Tongue (tissue), 2 donors: Measurements from ENCODE around the gene OTOS. TPM values are rescaled to one million over a fixed set of nuclear protein-coding genes. Genes with fewer than 3 reads are reported as not detected.

ENCODE experiments used
- DNase-seq: peaks from one replicate; pipeline ENCODE4 v3.0.0-alpha.2; 2015
- total RNA-seq: library from RNA; depleted of rRNA; stranded (reverse); fragments of >200 nt; gene quantifications from one replicate; pipeline ENCODE4 v1.2.3, GENCODE V29; 2014

The OTOS gene
- total RNA-seq, 1 donor from 2014 or later = not detected

DNA sequence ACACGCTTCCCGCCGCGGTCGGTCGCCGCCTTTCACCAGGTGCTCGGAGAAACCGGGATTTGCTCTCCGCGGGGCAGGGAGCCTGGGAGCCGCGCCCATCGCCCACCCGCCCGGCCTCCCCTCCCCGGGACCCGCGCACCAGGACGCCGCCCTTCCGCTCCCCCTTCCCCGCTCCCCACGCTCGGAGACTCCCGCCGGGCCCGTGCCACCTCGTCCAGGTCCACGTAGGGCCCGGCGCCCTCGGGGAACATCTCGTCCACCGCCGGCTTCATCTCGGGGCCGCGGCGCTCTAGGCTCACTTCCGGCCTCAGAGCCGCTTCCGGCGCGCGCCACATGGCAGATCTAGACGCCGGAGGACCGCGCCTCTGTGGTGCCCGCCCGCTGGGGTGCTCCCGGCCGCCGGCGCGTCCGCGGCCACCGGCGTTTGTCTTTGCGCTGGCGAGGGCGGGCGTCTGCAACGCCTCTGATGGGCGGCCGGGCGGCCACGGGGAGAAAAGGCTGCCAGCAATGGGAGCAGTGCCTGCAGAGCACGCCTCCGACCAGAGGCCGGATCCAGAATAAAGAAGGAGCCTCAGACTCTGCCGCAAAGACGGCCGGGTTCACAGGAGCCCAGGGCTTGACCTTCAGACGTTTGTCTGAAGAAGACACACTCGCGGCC is 4.3 kb downstream of the OTOS start, which contains the start of gene COPS9:
TSS of gene COPS9 (minus strand) at position 293 of the 658 bp plus-strand sequence. CDS start at position 272, 21 bp downstream.
- peak; percentile 92 for DNase-seq

DNA sequence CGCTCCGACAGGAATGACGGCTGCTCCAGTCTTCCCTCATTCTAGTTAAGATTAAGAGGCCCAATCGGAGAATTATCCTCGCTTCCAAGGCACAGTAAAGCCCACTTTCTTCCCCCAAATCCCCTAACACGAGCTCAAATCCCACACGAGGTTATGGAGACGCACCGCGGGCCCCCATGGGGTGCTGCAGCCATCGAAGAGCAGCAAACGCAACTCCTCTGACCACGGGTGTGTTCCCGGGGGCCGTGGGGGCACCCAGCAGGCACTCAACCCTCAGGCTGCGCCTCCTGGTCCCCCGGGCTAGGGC is 4.8 kb downstream of the OTOS start:
- no peak for DNase-seq

DNA sequence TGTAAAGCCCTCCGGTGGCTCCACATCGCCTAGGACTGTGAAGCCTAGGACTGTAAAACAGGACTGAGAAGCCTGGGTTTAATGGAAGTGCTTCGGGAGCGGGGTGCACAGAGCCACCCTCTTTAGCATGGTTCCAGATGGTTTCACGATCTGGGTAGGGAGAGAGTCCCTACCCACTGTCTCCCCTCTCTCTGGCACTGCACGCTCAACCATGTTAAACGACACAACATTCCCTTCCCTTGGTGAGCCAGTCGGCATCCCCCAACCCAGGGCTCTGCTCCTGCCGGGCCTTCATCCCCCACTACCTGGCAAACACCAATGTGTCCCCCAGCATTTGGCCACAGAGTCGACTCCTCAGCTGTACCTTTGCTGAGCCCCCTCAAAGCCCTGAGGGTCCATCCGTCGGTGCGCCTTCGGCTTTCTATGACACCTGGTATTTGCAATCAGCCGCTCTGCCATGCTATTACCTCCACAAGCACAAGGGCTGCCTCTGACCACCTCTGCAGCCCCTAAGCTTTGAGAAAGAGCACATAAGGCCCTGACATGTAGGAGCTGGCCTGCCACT is 5.4 kb downstream of the OTOS start:
- no peak for DNase-seq

DNA sequence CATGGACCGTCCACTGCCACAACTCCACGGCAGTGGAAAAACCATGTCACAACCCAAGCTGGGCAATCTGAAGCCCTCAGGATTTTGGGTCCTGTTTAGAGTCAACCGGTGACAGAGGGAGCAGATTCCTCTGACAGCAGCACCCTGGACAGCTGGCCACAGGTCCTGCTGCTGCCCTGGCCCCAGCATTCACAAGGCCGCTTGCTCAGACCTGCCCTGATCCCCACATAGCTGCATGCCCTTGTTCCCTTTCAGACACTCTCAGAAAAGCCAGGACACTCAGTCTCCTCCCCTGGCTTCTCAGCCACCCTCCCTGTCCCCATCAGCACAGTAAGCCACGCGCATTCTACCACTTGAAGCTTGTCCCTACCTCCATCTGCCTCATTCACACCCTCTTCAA is 6.0 kb downstream of the OTOS start:
- no peak for DNase-seq

DNA sequence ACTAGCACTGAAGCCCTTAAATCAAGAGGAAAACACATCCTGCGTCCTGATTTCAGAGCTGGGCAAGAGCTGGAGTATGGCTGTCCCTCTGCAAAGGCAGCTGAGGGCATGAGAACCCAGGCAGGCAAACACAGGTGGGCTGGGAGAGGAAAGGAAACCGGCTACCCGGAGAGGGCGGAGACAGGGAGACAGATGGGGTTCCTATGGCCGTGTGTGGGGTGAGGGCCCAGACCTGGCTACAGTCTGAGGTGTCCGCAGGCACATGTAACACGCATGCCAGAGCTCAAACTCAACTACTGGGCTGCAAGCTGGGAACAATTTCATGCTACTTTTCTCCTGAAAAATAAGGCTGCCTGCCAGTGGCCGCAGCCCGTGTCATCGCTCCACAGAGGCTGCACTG is 7.1 kb downstream of the OTOS start:
- no peak for DNase-seq

DNA sequence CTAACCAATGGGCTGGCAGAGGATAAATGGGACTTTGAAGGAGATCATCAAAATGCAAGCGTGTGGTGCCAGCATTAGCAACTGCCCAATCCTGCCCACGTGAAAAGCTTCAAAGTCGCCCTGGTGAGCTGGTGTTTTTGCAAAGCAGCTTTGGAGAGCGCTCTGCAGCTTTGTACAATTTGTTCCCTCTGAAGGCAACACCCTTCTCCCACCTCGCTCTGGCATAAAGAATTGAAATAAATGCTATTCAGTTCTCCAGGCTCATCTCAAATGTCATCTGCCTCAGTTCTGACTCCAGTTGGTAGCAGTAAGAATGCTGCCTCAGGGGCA is 7.8 kb downstream of the OTOS start:
- DNase-seq = no peak

DNA sequence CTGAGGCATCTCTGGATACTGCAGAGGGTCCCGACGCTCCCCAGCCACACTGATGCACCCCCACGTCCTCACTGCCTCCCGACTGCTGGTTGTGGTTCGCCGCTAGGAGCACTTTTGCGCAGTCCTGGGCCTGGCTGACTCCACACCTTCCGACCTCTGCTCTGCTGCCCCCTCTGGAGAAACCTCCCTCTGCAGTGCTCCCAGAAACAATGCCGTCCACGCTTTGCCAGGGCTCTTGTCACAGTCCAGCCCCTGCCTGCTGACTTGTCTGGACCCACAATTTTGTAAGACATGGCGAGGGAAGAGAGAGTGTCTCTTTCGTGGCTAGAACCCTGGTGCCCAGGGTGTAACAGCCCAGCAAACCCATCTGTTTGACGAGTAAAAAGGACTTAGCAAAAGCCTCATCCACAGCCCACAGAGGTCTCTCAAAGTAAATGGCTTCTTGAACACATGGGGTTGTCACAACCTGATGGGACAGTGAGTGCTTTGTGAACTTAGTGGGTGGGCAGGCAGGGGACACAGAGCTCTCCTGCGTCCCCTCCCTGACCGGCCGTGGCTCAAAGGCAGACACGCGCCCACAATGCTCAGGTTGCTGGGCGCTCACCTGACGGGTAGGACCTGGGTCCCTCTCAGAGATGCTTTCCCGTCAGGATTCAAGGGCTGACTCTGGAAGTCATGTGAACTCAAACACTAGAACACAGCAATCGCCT is 8.4 kb downstream of the OTOS start:
- no peak for DNase-seq

DNA sequence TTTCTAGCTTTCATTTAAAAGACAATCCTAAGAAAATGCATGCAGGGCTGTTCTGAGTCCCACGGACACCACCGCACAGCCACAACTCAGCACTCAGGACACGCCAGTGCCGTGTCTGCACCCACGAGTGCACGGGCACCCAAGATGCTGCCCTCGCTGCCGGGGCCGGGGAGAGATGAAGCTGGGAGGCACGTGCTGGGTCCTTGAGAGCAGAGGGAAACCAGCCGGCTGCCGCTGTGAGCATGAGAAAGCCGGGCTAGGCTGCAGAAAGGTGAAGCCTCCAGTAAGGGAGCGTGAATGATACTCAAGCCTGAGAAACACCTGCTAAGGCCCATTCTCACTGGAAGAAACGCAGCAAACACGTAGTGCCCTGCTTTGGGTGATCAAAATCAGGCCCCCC is 9.2 kb downstream of the OTOS start:
- DNase-seq = no peak

DNA sequence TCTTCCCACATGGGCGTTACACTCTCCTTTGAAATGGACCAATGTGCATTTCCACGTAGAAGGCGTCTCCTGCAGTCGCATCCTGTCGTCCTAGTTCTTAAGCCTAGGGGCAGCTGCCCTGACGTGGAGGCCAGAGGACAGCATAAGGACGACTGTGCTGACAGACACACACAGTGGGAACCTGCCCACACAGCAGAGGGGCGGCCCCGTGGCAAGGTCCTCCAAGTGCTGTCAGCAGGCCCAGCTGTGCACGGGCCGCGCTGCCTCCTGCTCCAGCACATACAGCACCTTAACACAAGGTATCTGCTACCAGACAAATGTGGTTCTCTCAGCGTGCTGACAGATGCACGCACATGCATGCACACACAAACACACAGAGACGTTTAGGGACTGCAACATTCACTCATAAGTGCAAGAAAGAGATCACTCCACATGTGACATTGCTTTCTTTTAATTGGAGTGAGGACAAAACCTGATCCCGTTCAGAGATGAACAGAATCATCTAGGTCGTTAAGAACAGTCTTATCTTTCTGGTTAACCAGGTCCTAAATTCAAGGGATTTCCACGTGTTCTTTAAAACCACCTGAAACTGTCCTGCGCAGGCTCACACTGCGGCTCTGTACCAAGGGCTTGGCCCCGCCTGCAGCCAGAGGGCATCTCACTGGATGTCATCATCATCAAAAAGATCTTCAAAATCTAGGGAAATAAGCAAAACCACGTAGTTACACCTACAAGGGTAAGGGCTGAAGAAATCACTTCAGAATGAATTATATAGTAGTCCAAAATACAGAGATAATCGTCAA is 9.9 kb downstream of the OTOS start:
- DNase-seq = no peak

DNA sequence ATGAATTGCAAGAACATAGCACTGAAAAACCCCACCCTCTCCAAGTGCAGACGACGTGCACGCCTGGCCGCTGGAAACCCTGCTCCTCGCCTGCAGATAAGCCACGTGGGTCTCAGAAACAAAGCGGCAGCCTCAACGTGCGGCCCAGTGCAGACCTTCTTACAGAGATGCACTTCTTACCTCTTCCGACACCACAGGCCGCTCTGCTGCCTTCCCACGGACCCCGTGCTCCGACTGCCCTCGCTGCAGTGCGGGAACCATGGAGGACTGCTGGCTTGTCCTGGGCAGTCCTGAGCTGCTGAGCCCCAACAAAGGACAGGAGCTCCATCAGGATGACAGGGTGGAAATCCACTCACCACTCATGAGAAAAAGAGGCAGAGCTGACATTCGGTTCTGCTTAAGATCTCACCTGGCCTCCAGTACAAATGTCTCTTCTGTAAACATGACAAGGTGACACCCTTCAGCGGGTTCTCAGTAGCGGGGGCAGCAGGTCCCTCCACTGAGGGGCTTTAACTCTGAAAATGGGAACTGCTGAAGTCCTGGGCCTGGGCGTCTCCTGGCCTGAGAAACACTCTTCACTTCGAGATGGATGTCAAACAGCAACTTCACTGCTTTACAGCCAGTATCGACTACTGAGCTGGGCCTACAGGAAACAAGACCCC is 10.6 kb downstream of the OTOS start:
- no peak for DNase-seq

DNA sequence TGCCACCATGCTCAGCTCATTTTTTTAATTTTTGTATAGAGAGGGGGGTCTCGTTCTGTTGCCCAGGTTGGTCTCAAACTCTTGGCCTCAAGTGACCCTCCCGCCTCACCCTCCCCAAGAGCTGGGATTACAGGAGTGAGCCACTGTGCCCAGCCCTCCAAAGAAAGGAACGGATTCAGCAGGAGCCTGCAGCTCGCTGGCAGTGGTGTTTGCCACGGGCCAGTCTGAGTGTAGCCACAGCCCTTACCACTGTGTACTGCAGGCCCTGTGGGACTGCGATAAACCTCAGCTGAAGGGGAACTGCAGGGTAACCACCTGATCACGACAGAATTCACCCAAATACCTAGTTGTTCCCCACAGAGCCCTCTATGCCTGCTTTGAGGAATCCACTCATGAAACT is 11.1 kb downstream of the OTOS start:
- DNase-seq = no peak

DNA sequence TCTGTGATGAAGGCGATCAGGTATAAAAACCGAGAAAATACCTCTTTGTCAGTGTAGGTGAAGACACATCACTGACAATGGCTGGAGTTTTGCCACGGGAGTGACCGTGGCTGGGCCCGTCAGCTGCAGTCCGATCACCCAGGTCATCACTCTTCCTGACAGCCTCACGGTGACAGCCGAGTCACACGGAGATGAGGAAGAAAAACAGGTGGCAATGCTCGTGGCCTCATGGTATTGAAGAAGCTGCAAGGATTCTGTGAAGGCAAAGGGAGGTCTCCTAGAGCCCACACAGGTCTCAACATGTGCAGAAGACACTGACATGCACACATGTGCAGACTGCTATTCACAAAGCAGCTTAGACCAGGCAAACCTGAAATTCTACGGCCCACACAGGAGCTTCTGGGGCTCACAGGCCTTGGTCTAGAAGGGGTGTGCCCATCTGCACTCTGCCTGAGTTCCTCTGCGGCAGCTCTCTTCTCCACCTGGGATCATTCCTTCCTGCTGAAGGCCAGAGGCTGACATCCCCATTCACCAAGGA is 11.8 kb downstream of the OTOS start:
- DNase-seq = peak; percentile 63

DNA sequence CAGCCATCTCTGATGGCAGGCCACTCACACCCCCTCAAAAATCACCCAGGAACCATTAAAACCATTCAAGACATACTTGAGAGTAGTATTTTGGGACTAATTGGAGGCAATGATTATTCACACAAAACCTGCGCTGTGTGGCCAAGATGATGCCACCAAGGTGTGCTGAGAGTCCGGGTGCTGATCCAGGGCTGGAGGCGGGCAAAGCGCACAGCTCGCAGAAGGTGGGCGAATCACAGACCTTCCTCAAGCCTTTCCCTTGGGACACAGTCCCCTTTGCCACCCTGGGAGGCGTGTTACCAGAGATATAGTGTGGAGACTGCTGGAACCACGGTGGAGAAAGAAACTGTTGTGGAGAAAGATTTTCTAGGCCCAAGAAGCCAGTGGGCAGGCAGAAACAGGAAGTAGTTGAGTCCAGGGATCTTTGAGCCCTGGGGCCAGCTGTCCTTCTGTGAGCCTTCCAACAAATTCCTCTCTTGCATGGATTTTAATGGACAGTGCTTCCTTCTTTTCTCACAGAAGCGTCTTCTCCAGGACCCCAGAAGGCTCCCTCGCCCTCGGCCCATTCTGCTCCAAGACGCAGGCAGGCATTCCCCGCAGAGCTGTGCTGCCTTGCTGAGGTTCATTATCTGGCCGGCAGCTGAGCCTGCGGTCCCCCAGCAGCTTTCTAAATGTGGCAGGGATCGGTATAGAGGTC is 12.4 kb downstream of the OTOS start:
- no peak for DNase-seq

DNA sequence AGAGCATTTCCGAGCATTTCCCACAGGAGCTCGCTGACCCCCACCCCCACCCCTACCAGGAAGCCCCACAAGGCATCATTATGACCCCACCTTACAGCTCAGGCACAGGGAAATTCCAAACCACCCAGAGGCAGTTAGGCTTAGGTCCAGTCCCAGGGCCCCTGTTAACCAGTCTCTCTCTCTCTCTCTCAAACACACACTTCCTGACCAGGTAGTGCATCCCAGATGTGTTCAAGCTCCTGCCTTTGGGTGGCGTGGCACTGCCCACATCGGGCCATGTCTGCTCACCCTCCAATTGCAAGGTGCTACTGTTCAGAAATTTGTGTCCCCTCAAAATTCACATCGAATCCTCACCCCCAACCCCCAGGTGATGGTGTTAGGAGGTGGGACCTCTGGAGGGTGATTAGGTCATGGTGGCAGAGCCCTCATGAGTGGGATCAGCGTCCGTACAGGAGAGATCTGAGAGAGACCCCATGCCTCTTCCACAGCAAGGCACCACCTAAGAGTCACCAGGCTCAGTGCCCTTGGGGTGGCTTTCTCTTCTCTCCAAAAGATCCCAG is 13.2 kb downstream of the OTOS start:
- DNase-seq = no peak

DNA sequence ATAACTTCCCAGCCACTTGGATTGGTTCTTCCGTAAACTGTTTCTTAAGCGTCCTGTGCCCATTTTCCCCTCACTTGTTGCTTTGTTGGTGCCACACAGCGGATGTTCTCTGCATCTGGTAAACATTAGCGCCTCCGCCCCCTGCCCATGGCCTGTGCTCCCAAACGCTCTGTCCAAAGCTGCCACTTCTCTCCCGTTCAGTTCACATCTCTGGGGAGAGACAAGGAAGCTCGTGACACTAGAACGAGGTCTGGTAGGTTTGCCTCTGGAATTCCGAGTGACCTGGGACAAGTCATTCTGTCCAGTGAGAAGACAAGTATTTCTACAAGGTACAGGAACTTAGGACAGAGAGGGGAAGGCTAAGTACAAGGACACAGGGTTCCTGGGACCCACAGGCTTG is 13.7 kb downstream of the OTOS start:
- DNase-seq = no peak

DNA sequence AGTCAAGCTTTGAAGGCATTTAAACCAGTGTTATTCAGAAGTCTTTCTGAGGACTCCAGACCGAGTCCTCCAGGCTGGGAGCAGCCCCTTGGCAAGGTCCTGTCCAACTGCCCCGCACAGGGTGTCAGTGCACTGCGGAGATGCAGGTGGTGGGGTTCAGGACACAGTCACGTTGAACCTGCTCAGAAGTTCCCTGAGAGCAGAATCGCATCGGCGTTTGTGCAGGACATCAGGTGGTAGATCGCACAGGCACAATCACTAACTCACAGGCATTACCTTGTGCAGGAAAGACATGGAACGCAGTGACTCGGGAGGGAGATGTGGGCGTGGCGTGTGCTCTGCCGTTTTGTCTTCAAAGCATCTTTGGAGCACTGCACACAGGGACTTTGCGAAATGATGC is 14.7 kb downstream of the OTOS start:
- DNase-seq = no peak

DNA sequence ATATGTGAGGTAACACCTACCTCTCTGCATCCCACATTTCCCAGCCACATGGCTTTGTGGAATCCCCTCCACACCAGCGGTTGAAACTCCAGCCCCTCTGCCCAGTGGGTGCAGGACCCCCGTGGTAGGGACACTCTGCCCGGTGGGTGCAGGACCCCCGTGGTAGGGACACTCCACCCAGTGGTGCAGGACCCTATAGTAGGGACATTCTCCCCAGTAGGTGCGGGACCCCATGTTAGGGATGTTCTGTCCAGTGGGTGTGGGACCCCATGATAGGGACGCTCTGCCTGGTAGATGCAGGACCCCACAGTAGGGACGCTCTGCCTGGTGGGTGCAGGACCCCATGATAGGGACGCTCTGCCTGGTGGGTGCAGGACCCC is 15.8 kb downstream of the OTOS start:
- DNase-seq = no peak

DNA sequence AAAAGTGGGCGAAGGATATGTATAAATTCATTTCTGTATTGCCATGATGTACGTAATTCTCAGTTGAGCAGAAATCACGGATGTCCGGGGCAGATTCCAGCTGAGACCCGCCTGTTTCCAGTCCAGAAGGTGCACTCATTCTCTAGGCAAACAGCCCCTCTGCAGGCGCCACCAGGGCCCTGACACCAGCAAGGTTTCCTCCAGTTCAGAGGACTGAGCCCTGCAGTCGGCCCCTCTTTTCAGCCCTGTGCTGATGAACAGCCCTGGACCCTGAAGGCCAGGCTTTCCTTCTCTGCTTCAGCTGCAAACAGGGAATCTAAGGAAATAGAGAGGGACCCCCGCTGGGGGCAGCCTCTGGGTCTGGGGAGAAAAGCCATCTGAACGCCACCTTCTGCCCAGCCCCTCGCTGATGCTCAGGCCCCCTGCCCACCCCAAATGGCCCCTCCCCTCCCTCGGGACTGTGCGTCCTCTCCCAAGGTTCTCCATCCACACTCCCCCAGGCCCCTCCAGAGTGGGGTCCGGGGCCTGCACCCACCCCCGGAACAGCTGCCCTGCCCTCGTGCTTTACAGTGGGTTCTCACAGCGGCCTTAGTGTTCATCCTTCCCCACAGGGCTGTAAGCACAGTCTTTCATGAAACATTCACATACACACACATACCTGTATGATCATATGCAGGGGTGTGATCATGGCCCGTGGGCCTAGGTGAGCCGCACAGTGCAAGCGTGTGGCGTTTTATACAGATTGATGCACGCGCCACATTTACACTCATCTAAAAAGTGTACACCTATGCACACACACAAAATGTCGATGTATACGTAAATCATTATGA is 16.4 kb downstream of the OTOS start:
- no peak for DNase-seq

DNA sequence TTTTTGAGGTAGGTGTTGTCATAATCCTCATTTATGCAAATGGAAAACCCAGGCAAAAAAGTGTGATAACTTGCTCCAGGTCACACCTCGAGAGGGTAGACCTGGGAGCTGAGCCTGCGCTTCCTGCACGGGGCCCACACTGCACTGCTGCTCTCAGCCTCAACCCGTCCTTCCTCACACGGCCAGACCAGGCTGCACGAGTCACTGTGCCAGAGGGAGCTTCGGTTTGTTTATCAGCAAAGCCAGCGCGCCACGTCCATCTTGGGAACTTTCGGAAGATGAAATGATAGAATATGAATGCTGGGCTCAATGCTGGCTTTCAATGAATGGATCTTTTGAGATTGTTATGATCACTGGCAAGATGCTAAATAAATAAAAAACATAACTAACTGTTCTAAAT is 18.8 kb downstream of the OTOS start:
- no peak for DNase-seq

DNA sequence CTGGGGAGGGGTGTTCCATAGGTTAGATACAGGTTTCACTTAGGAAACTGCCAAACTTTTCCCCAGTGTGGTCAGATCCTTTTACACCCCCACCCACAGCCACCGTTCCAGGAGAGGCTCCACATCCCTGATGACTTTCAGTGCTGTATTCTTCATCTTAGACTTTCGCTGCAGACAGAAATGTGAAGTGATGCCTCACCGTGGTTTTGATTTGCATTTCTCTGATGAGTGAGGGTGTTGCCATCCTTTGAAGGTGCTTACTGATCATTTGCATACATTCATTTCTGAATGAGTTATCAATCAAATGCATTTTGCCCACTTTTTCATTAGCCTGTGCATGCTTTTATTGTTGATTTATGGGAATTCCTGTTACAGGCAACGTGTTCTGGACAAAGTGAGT is 19.3 kb downstream of the OTOS start:
- no peak for DNase-seq

DNA sequence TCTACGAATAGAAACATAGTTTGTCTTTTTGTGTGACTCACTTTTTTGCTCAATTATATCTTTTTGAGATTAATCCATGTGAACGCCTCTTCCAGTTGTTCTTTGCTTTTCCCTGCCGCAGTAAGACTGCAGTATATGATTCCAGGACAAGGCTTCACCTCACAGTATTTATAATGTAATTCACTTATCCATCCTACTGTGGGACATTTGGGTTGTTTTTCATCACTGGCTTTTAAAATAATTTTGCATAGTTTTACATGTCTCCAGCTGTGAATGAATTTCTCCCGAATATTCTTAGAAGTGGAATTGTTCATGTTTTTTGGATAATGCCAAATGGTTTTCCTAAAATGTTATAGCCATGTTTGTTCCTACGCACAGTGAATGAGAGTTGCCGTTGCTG is 26.2 kb downstream of the OTOS start:
- DNase-seq = no peak
